ENCODE data around the gene FMO4.
"Not testable (repeated sequence)": the region's sequence is repeated elsewhere in the genome, so short reads cannot be mapped to it uniquely, and the experiment has no call there.

FMO4 gene

DNA sequence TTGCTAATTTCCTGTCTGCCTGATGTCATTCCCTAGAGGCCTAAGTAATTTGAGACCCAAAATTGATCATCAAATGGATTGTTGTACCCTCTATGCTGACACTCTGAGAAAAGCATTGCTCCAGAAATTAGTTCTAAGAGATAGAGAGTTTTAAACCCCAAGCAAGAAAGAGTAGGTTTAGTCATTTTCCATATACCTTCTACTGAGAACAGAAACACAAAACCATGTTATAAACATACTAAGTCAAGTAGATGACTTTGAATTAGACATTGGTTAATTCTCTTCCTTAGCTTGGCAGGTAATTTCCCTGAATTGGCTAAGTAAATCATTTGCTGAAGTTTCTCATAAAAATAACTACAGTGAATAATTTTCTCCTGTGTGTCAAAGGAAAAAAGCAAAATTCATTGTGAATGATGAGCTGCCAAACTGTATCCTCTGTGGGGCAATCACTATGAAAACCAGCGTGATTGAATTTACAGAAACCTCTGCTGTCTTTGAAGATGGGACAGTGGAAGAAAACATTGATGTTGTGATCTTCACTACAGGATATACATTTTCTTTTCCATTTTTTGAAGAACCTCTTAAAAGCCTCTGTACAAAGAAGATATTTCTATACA, 20.1 kb downstream of the FMO4 start:
- DNase-seq (ENCODE audit: low read depth in 2 of 2): no peak

DNA sequence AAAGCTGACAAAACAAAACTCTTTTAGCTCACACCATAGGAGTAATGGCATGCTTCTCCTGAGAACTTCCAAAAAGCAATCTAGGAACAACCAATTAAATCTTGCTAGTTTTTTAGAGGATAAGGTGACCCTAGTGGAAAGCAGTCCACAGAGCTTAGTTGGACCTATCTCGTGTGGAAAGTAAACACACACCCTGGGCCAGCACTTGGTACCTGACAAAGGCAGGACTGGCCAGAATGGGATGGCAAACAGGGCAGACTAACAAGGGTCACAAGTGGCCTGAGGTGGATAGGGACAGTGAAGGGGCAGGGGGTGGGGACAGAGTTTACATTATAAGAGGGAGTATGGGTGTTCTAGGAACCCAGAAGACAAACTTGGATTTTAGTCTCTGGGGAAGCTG, 22.0 kb downstream of the FMO4 start:
- DNase-seq (ENCODE audit: low read depth in 2 of 2): no peak

DNA sequence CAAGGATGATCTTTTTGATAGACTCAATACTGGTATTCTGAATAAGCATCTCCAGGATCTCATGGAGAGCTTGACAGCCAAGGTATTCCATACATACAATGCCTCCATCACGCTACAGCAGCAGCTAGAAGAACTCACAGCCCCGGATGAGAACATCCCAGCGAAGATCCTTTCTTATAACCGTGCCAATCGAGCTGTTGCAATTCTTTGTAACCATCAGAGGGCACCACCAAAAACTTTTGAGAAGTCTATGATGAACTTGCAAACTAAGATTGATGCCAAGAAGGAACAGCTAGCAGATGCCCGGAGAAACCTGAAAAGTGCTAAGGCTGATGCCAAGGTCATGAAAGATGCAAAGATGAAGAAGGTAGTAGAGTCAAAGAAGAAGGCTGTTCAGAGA, 25.4 kb downstream of the FMO4 start:
- not testable (repeated sequence) for DNase-seq (ENCODE audit: low read depth in 2 of 2)

DNA sequence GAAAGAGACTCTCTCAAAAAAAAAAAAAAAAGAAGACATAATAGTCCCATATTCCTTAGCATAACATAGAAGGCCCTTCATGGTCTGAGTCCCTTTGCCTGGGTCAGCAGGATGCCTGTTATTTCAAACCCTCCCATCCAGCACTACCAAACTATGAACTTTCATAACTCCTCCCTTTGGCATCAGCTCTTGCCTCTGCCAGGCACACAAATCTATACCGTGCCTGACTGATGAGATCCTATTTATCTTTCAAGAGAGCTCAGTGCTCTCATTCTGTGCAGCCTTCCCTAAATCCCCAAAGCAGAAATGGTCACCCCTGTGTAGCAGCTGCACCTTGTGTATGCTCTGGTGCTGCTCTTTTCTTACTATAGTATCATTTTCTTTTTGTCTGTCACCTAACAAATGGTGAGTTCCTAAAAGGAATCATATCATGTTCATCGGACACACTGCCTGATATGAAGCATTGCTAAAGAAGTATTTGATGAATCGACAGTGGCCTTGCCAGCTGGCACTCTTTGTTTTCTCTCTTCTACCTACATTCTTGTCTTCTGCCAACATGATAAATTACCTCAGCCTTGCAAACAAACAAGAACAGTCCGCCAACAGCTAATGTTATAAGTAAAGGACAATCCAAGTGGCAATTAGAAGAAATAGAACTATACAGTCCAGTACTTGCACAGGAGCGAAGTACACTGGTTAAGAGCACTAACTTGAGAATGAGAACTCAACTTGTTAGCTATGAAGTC, 29.9 kb downstream of the FMO4 start:
- no peak for DNase-seq (ENCODE audit: low read depth in 2 of 2)

- DNase-seq (ENCODE audit: low read depth in 2 of 2): no peak
Observed at GRCh38 chr1:171344473-171344820, 30.5 kb downstream of the FMO4 start.

DNA sequence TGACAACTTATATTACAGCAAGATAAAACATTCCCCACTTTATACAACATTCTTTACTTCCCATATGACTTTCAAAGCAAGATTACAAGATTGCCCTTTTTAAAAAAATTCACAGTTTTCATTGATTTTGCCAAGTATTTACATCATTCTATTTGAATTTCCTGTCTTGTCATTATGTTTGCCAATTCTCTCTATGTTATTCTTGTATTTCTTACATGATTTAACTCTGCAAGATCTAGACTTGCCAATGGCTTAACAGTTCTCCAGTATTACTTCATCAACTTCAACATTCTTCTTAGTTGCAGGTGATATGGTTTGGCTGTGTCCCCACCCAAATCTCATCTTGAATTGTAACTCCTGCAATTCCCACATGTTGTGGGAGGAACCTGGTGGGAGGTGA, 31.6 kb downstream of the FMO4 start:
- DNase-seq (ENCODE audit: low read depth in 2 of 2): no peak

DNA sequence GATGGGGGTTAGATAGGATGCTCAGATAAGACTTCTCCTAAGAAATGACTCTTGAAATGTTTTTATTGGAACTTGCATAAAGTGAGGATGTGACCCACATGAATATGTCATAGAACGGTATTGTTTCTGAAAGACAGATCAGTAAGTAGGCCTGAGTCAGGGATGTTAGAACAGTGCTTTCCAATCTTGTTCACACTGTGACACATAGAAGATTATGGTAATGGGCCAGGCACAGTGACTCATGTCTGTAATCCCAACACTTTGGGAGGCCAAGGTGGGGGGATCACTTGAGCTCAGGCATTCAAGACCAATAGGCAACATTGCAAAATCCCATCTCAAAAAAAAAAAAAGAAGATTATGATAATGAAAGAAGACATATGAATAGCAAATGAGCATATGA, 32.9 kb downstream of the FMO4 start:
- no peak for DNase-seq (ENCODE audit: low read depth in 2 of 2)

DNA sequence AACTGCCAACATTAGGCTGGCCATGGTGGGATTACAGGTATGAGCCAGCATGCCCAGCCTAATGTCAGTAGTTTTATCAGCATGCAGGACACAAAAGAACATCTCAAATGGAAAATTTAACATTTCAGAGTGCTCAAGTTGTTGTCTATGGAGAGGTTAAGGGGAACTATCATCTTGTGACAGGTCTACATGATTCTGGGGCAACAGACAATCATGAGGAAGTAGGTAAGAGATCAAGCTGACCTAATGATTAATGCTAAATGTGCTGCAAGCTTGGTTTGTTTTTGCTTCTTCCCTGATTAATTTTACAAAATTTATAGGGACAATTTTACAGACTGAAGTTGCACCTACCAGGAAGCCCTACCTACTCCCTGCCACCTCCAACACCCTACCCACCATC, 36.6 kb downstream of the FMO4 start:
- no peak for DNase-seq (ENCODE audit: low read depth in 2 of 2)

DNA sequence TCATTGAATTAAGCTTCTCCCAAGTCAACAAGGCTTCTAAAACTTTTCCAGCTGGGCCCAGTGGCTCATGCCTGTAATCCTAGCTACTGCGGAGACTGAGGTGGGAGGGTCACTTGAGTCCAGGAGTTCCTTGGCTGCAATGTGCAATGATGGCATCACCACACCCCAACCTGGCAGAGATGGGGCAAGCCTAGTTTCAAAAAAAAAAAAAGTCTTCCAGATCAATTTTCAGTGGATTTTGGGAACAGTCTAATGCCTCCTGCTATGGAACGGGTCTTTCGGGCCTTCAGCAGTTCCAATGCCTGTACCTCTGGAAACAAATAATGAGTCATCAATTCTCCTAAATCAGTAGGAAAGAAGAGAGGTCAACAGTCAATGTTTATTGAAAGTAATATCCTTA, 38.0 kb downstream of the FMO4 start:
- DNase-seq (ENCODE audit: low read depth in 2 of 2): no peak

GRCh38 chr1:171352554-171352953, 38.6 kb downstream of the FMO4 start:
- no peak for DNase-seq (ENCODE audit: low read depth in 2 of 2)

DNA sequence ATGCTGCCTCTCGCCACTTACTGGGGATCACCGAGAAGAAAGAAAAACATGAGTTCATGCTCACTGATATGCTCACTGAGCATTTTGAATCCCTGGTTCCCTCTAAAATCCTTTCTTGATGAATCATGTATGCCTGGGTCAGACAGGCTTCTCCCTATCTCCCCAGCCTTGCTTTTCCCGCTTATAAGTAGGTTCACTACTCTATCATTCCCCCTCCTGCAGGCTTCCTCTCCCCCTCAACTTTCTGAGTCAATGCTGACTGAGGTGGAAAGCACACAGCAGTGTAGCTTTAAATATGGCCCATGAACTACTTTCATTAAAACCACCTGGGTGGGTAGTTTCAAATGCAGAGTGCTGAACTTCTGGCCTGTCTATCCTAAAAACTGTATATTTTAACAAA, 41.7 kb downstream of the FMO4 start:
- DNase-seq (ENCODE audit: low read depth in 2 of 2): no peak

GRCh38 chr1:171357179-171357578, 43.2 kb downstream of the FMO4 start:
- no peak for DNase-seq (ENCODE audit: low read depth in 2 of 2)

GRCh38 chr1:171359355-171359648, 45.3 kb downstream of the FMO4 start:
- DNase-seq (ENCODE audit: low read depth in 2 of 2): not testable (repeated sequence)

GRCh38 chr1:171359731-171360527, 45.9 kb downstream of the FMO4 start:
- DNase-seq (ENCODE audit: low read depth in 2 of 2): not testable (repeated sequence)

DNA sequence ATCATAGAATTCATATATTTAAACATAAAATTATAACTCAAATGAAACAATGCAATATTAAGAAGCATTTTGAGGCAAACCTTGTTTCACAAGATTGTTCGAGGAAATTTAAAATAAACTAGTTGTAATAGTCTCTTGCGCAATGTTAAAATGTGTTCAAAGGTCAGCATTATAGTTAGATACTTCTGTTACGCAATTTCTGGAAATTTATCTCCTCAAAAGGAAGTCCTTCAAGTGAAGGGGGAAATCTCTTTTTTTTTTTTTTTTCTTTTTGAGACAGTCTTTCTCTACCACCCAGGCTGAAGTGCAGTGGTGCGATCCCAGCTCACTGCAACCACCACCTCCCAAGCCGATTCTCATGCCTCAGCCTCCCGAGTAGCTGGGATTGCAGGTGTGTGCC, 52.1 kb downstream of the FMO4 start:
- DNase-seq (ENCODE audit: low read depth in 2 of 2): no peak

- DNase-seq (ENCODE audit: low read depth in 2 of 2): no peak
Observed at GRCh38 chr1:171366816-171367215, 52.8 kb downstream of the FMO4 start.

GRCh38 chr1:171367436-171367835, 53.5 kb downstream of the FMO4 start:
- DNase-seq (ENCODE audit: low read depth in 2 of 2): no peak

- no peak for DNase-seq (ENCODE audit: low read depth in 2 of 2)
Observed at GRCh38 chr1:171372418-171373084, 58.6 kb downstream of the FMO4 start.

DNA sequence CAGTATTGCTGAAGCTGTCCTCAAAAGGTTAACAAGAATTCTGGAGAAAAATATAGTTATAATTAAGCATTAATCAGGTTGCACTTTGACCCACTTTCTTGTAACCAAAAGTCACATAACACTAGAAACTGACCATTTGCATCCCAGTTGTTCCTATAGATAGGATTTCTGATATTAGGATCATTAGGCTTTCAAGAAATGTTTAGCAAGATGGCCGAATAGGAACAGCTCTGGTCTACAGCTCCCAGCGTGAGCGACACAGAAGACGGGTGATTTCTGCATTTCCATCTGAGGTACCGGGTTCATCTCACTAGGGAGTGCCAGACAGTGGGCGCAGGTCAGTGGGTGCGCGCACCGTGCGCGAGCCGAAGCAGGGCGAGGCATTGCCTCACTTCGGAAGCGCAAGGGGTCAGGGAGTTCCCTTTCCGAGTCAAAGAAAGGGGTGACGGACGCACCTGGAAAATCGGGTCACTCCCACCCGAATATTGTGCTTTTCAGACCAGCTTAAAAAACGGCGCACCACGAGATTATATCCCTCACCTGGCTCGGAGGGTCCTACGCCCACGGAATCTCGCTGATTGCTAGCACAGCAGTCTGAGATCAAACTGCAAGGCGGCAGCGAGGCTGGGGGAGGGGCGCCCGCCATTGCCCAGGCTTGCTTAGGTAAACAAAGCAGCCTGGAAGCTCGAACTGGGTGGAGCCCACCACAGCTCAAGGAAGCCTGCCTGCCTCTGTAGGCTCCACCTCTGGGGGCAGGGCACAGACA, 59.6 kb downstream of the FMO4 start:
- DNase-seq (ENCODE audit: low read depth in 2 of 2): not testable (repeated sequence)

DNA sequence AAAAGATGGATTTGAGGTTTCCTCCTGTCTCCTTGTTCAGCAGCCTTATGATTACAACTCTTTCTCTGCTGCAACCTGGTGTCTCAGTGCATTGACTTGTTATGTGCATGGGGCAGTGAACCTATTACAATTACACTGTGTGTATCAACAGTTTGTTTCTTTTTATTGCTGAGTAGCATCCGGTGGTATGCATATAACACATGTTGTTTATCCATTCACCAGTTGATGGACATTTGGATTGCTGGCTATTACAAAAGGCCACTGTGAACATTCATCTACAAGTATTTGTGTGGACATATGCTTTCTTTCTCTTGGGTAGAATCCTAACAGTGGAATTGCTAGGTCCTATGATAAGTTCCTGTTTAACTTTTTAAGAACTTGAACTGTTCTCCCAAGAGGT, 65.9 kb downstream of the FMO4 start:
- DNase-seq (ENCODE audit: low read depth in 2 of 2): no peak

GRCh38 chr1:171381866-171382210, 67.9 kb downstream of the FMO4 start:
- DNase-seq (ENCODE audit: low read depth in 2 of 2): no peak

DNA sequence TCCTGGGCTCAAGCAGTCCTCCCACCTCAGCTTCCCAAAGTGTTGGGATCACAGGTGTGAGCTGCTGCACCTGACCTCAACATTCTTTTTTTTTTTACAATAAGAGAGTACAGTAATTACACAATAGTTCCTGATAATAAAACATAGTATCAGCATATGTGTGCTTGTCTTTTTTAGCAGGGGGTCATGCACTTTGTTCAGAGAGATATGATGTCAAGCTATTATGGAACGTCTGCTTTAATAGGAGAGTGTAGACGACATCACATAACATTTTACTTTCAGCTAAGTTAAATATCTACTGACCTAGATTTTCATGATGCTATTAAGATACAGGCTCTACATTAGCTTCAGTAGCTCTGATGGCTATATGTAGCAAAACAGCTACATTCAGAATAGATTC, 70.5 kb downstream of the FMO4 start:
- DNase-seq (ENCODE audit: low read depth in 2 of 2): no peak
